MM.1S (cell line): ENCODE results near the gene PRKD1.

Experiments used
- DNase-seq: peaks from one replicate; pipeline ENCODE4 v3.0.0-alpha.2; 2015
- H2AFZ ChIP-seq: fragments of 300-600 bp; sonication (generic); 2 replicates; pipeline ENCODE4 v1.6.0; 2016; ENCODE audit warnings: antibody characterized with exemption, low read length
- H3F3A ChIP-seq: fragments of 300-600 bp; sonication (generic); 2 replicates; pipeline ENCODE4 v1.6.1; 2016; ENCODE audit warnings: mild to moderate bottlenecking, antibody characterized with exemption, low read length, moderate library complexity, mixed read lengths; ENCODE audit not compliant: insufficient read depth
- H3K27ac ChIP-seq: fragments of 300-600 bp; sonication (generic); 2 replicates; pipeline ENCODE4 v1.5.1; 2016; ENCODE audit warnings: mild to moderate bottlenecking, low read length
- H3K27me3 ChIP-seq: fragments of 300-600 bp; sonication (generic); replicated peaks from 2 replicates; pipeline ENCODE4 v1.6.0; 2016; ENCODE audit warnings: low read length; ENCODE audit not compliant: insufficient read depth
- H3K36me3 ChIP-seq: fragments of 300-600 bp; sonication (generic); replicated peaks from 2 replicates; pipeline ENCODE4 v1.6.1; 2016; ENCODE audit warnings: mild to moderate bottlenecking, low read length, mixed read lengths; ENCODE audit not compliant: insufficient read depth
- H3K4me1 ChIP-seq: fragments of 300-600 bp; sonication (generic); 2 replicates; pipeline ENCODE4 v1.6.1; 2016; ENCODE audit warnings: low read length, mixed read lengths
- H3K4me2 ChIP-seq: fragments of 300-600 bp; sonication (generic); 2 replicates; pipeline ENCODE4 v1.6.0; 2016; ENCODE audit warnings: low read depth, low read length
- H3K4me3 ChIP-seq: fragments of 300-600 bp; sonication (generic); 2 replicates; pipeline ENCODE4 v1.5.1; 2016; ENCODE audit warnings: low read length, mixed read lengths
- H3K79me2 ChIP-seq: fragments of 300-600 bp; sonication (generic); 2 replicates; pipeline ENCODE4 v1.6.1; 2016; ENCODE audit warnings: mixed run types, low read length, mixed read lengths
- H3K9ac ChIP-seq: fragments of 300-600 bp; sonication (generic); 2 replicates; pipeline ENCODE4 v1.6.1; 2016; ENCODE audit warnings: low read length, mixed read lengths
- H3K9me2 ChIP-seq: fragments of 300-600 bp; sonication (generic); replicated peaks from 2 replicates; pipeline ENCODE4 v1.6.1; 2016; ENCODE audit warnings: mild to moderate bottlenecking, low read length, mixed read lengths; ENCODE audit not compliant: insufficient read depth
- H3K9me3 ChIP-seq: fragments of 300-600 bp; sonication (generic); replicated peaks from 2 replicates; pipeline ENCODE4 v1.6.1; 2016; ENCODE audit warnings: mild to moderate bottlenecking, low read length, mixed read lengths; ENCODE audit not compliant: insufficient read depth
- H4K20me1 ChIP-seq: fragments of 300-600 bp; sonication (generic); 2 replicates; pipeline ENCODE4 v1.6.1; 2016; ENCODE audit warnings: mild to moderate bottlenecking, low read length, moderate library complexity, mixed read lengths; ENCODE audit not compliant: insufficient read depth
- CTCF ChIP-seq: fragments of 300-600 bp; sonication (generic); IDR thresholded peaks from 2 replicates; pipeline ENCODE4 v1.5.1; 2016; ENCODE audit warnings: antibody characterized with exemption, low read length, mixed read lengths
- EZH2 ChIP-seq: fragments of 300-600 bp; sonication (generic); optimal IDR thresholded peaks from 2 replicates; pipeline ENCODE3; 2017; ENCODE audit warnings: low read depth, mild to moderate bottlenecking, antibody characterized with exemption, low read length, mixed read lengths
- EZH2phosphoT487 ChIP-seq: fragments of 300-600 bp; sonication (generic); IDR thresholded peaks from 2 replicates; pipeline ENCODE4 v1.6.1; 2018; ENCODE audit warnings: antibody characterized with exemption, low read length

Gene PRKD1

GRCh38 chr14:29616922-29617321 is 310.7 kb downstream of the PRKD1 start:
- TF ChIP-seq EZH2phosphoT487 (no peak), CTCF (no peak), EZH2 (no peak)
- no peak overlapping the region for H3K4me2 ChIP-seq
- no peaks in the 10 kb centered on the region for H3K9me3 ChIP-seq
- H4K20me1 ChIP-seq, result no peaks in the 10 kb centered on the region
- DNase-seq, result no peak
- no peaks in the 10 kb centered on the region for H3K79me2 ChIP-seq
- no peaks in the 10 kb centered on the region for H3K27me3 ChIP-seq
- H3K9ac ChIP-seq, result no peak overlapping the region
- H3K36me3 ChIP-seq, result no peaks in the 10 kb centered on the region
- no peak overlapping the region for H3K4me3 ChIP-seq
- H3K4me1 ChIP-seq, result no peaks in the 10 kb centered on the region
- H3F3A ChIP-seq, result no peaks in the 10 kb centered on the region
- no peaks in the 10 kb centered on the region for H3K9me2 ChIP-seq
- no peak overlapping the region for H2AFZ ChIP-seq
- H3K27ac ChIP-seq, result no peak overlapping the region

DNA sequence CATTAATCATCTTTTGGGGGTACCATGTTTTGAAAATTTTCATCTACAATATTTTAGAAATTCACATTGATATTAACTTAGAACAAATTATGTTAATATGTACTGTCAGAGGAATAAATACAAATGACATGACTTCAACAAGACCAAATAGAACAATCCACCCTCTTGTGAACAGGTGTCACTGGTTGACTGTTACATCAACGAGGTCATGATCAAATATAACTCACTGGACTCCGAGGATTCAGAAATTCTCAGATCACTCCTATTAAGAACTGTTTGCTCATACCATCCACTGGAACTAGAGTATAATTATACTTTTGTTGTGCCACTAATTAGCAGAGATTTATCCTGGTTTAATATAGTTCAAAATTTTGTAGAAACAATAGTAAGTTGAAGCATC is 318.8 kb downstream of the PRKD1 start:
- Histone ChIP-seq H3K36me3 (no peaks in the 10 kb centered on the region), H2AFZ (no peak overlapping the region), H3K4me3 (no peak overlapping the region), H3K9ac (no peak overlapping the region), H4K20me1 (no peaks in the 10 kb centered on the region), H3K9me3 (no peaks in the 10 kb centered on the region), H3K4me2 (no peak overlapping the region), H3K27me3 (no peaks in the 10 kb centered on the region), H3K4me1 (no peaks in the 10 kb centered on the region), H3K79me2 (no peaks in the 10 kb centered on the region), H3K27ac (no peak overlapping the region), H3K9me2 (no peaks in the 10 kb centered on the region), H3F3A (no peaks in the 10 kb centered on the region)
- DNase-seq, result no peak
- TF ChIP-seq CTCF, result no peak

DNA sequence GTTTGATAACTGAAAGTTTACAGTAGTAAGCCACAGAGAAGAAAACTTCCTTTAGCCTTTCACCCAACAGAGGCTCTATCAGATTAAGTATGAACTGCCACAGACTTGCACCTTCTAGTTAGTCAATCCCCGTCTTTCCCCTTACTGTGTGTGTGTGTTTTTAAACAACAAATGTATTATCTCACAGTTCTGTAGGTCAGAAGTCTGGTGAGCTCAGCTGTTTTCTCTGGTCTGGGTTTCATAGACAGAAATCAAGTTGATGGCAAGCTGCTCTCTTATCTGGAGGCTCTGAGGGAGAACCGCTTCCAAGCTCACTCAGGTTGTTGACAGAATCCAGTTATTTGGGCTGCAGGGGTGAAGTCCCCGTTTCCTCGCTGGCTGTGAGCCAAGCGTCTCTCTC is 320.5 kb downstream of the PRKD1 start:
- Histone ChIP-seq H3K36me3 (no peaks in the 10 kb centered on the region), H2AFZ (no peak overlapping the region), H3K9me2 (no peaks in the 10 kb centered on the region), H3K9me3 (no peaks in the 10 kb centered on the region), H3K27ac (no peak overlapping the region), H3K4me1 (no peaks in the 10 kb centered on the region), H4K20me1 (no peaks in the 10 kb centered on the region), H3F3A (no peaks in the 10 kb centered on the region), H3K9ac (no peak overlapping the region), H3K4me3 (no peak overlapping the region), H3K27me3 (no peaks in the 10 kb centered on the region), H3K79me2 (no peaks in the 10 kb centered on the region), H3K4me2 (no peak overlapping the region)
- no peak for TF ChIP-seq CTCF
- no peak for DNase-seq

- H3K9ac ChIP-seq, result no peak overlapping the region
- H3K4me3 ChIP-seq, result no peak overlapping the region
- H4K20me1 ChIP-seq, result no peaks in the 10 kb centered on the region
- H3K36me3 ChIP-seq, result no peaks in the 10 kb centered on the region
- no peak for DNase-seq
- H2AFZ ChIP-seq, result no peak overlapping the region
- no peaks in the 10 kb centered on the region for H3K9me2 ChIP-seq
- no peak overlapping the region for H3K4me2 ChIP-seq
- TF ChIP-seq EZH2phosphoT487 (no peak), EZH2 (no peak)
- H3K27ac ChIP-seq, result no peak overlapping the region
- H3K27me3 ChIP-seq, result no peaks in the 10 kb centered on the region
- no peaks in the 10 kb centered on the region for H3K4me1 ChIP-seq
- H3K79me2 ChIP-seq, result no peaks in the 10 kb centered on the region
- no peaks in the 10 kb centered on the region for H3F3A ChIP-seq
- H3K9me3 ChIP-seq, result no peaks in the 10 kb centered on the region
Observed at GRCh38 chr14:29603696-29604095, 324.0 kb downstream of the PRKD1 start.
